NB4 (cell line): ENCODE measurements around the gene PNPO.

Experiments
- MYC ChIP-seq: IDR thresholded peaks from 2 replicates; pipeline ENCODE4 v1.6.1; 2011; ENCODE audit warnings: low read depth, low read length
- POLR2A ChIP-seq: IDR thresholded peaks from 2 replicates; pipeline ENCODE4 v1.6.1; 2011; ENCODE audit warnings: mild to moderate bottlenecking; ENCODE audit not compliant: insufficient read length; ENCODE audit errors: extremely low read depth
- TF ChIP-seq, protein P1 (sequence below): IDR thresholded peaks from one replicate; pipeline ENCODE4 v1.5.1; 2012; ENCODE audit warnings: low read depth, low read length
- TF ChIP-seq, protein P2 (sequence below): IDR thresholded peaks from 2 replicates; pipeline ENCODE4 v1.6.1; 2011; ENCODE audit warnings: low read depth, low read length

DNA sequence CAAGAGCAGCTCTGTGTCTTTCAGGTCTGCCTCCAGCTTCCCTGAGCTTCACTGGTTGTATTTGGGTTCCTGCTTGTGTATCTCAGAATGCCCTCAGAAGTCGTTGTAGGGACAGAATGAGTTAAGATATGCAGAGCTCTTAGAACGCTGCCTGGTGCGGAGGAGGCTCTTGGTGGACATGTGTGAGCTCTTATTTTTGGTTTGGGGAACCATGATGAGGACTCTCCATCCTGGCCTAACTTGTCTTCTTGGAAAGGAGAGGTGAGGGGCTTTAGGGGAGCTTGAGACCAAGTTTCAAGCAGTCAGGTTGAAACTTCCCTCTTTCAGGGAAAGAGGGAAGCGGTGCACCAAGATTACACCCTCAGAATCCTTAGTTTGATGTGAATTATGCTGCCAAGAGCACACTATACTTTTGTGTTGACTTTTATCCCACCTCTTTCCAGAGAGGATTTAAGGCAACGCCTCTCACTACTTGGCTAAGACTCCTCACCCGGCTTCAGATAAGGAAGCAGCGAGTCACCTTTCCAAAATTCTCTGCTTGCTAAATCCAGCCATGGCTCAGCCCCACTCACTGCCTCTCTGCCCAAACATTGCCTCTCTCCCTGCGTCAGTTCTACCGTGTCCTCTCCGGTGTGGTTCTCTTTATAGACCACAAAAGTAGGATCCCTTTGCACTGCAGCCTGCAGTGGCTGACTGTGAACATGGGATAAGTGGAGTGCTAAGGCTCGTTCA, 42.3 kb downstream of the PNPO start:
- TF ChIP-seq POLR2A = no peak
- TF ChIP-seq, protein P1, sequence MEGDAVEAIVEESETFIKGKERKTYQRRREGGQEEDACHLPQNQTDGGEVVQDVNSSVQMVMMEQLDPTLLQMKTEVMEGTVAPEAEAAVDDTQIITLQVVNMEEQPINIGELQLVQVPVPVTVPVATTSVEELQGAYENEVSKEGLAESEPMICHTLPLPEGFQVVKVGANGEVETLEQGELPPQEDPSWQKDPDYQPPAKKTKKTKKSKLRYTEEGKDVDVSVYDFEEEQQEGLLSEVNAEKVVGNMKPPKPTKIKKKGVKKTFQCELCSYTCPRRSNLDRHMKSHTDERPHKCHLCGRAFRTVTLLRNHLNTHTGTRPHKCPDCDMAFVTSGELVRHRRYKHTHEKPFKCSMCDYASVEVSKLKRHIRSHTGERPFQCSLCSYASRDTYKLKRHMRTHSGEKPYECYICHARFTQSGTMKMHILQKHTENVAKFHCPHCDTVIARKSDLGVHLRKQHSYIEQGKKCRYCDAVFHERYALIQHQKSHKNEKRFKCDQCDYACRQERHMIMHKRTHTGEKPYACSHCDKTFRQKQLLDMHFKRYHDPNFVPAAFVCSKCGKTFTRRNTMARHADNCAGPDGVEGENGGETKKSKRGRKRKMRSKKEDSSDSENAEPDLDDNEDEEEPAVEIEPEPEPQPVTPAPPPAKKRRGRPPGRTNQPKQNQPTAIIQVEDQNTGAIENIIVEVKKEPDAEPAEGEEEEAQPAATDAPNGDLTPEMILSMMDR = no peak
- TF ChIP-seq, protein P2, sequence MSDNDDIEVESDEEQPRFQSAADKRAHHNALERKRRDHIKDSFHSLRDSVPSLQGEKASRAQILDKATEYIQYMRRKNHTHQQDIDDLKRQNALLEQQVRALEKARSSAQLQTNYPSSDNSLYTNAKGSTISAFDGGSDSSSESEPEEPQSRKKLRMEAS = no peak
- TF ChIP-seq MYC = no peak
